Heart right ventricle (tissue), 16 donors: ENCODE results near the gene SOCS3. TPM values are rescaled to one million over a fixed set of nuclear protein-coding genes. Genes with fewer than 3 reads are reported as not detected.

ENCODE experiments used
- ATAC-seq, 8 donors: fragments of 200-7000 bp; cut with Tn5 transposase; one replicate each; pipeline ENCODE4 v1.9.1; 2020; ENCODE audit warnings: mild to moderate bottlenecking in 8 of 8, moderate library complexity in 8 of 8, moderate number of reproducible peaks in 1 of 8
- DNase-seq, 2 donors: peaks; one replicate each; pipeline ENCODE4 v3.0.0-alpha.2; 2020
- H3K27ac ChIP-seq, 10 donors: fragments of 200-600 bp; sonication (generic) in 2 of 10; one replicate each; pipeline versions ENCODE4 v1.5.0 to v1.8.0; 2020 to 2022; ENCODE audit warnings: mild to moderate bottlenecking in 3 of 10
- H3K27me3 ChIP-seq, 7 donors: fragments of 200-600 bp; one replicate each; pipeline ENCODE4 v1.8.0; 2021 to 2022; ENCODE audit warnings: mild to moderate bottlenecking in 2 of 7
- H3K36me3 ChIP-seq, 9 donors: fragments of 200-600 bp; sonication (generic) in 1 of 9; one replicate each; pipeline versions ENCODE4 v1.5.0 to v1.8.0; 2020 to 2022; ENCODE audit warnings: mild to moderate bottlenecking in 2 of 9
- H3K4me1 ChIP-seq, 9 donors: fragments of 200-600 bp; sonication (generic) in 1 of 9; one replicate each; pipeline versions ENCODE4 v1.5.0 to v1.8.0; 2020 to 2022; ENCODE audit warnings: mild to moderate bottlenecking in 4 of 9
- H3K4me3 ChIP-seq, 10 donors: fragments of 200-600 bp; sonication (generic) in 2 of 10; one replicate each; pipeline versions ENCODE4 v1.5.0 to v1.8.0; 2020 to 2022; ENCODE audit warnings: mild to moderate bottlenecking in 7 of 10, moderate library complexity in 2 of 10
- H3K9me3 ChIP-seq, 11 donors: fragments of 200-600 bp in 10 of 11; sonication (generic) in 2 of 11; one replicate each; pipeline versions ENCODE4 v1.5.0 to v1.8.0; 2013 to 2022; ENCODE audit warnings: mild to moderate bottlenecking in 2 of 11, control low read depth in 1 of 11, moderate library complexity in 1 of 11
- WGBS, 2 donors: extraction: QIAGEN DNeasy Blood & Tissue Kit; methylation state at CpG; one replicate each; pipeline ENCODE4 v1.1.7; 2013; ENCODE audit warnings: inconsistent platforms in 1 of 2; 5-methylcytosine and 5-hydroxymethylcytosine counted together
- intact Hi-C, 10 donors: fragments of 100-400 bp; cut with DNase I; formaldehyde crosslinking; loops; one replicate each; pipeline versions ENCODE4 v1.11.1 to v1.14.2; 2022
- polyA plus RNA-seq, 2 donors: library from polyadenylated mRNA; stranded (reverse); fragments of 200-250 nt; gene quantifications; one replicate each; pipeline ENCODE4 v1.2.3, GENCODE V29; 2013
- total RNA-seq, 10 donors: library from RNA; stranded (reverse); fragmentation: NEBNext Ultra II Directional in 3 of 10; extraction: Animal tissue kit (Norgen Biotek cat#: 25700) in 3 of 10; gene quantifications; one replicate each; pipeline versions ENCODE4 v1.2.1 to v1.2.4, GENCODE V29; 2021 to 2023
- TF ChIP-seq, protein P1 (sequence below), 9 donors: fragments of 200-600 bp; sonication (generic) in 2 of 9; IDR thresholded peaks; one replicate each; pipeline versions ENCODE4 v1.5.0 to v1.8.0; 2021 to 2022; ENCODE audit warnings: antibody characterized with exemption in 9 of 9, mild to moderate bottlenecking in 5 of 9, moderate library complexity in 1 of 9
- donor health status: Arrhythmogenic right ventricular cardiomyopathy.
- donor health status: ischemic (EF 13 %, LVEDD 7.1; RV severe dilation, severe dysfunction).
- donor health status: healthy with polysubstance abuse.
- donor health status: DM: no; HTN: yes; CAD: no.
- donor health status: DM: no; HTN: no; CAD: no.
- donor health status: ischemic (EF 25% LVEDD 6.9; RV normal size, moderate dysfunction).
- donor health status: ischemic (EF 25% LVEDD 5.7; RV mildly dilated, moderate dysfunction).
- donor health status: healthy.
- donor health status: DM: yes; HTN: yes; CAD: no.
- donor health status: Ischemic cardiomyopathy.
- donor health status: ischemic (EF 35%, LVEDD 5.7; RV mildly dilated, moderate dysfunction).
- donor health status: nonischemic (EF 11% LVEDD 7.7; RV severe dilation, severe dysfunction).
- donor health status: DM: yes; HTN: yes; CAD: no.
- donor health status: PGD.
- donor health status: ischemic (EF 29% LVEDD 5.4; RV normal size, mild dysfunction).
- donor health status: nonischemic (EF 23%, LVEDD 6.1; RV moderate dilation, normal function).

The SOCS3 gene
- total and polyA plus RNA-seq, 12 donors = 7.7 to 189 (median 17.0) TPM

DNA sequence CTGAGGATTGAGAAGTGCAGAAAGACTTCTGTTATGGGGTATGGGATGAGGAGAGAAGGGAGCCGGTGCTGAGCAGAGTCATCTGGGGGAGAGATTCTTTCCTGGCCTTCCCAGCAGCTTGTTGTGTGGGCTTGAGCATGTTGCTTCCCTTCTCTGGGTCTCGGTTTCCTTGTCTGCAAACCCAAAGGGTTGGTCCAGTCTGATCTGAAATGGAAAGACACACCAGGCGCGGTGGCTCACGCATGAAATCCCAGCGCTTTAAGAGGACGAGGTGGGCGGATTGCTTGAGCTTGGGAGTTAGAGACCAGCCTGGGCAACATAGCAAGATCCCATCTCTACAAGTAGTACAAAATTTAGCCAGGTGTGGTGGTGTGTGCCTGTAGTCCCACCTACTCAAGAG lies 6.0 kb downstream of the SOCS3 start:
- 89 to 98% methylated on average over 8 of the region's 8 CpGs for WGBS, 2 donors
- H3K27me3 ChIP-seq = no peaks in the 10 kb centered on the region
- peaks cover 28 to 91% (median 67%) of the 10 kb centered on the region in 9 donors for H3K4me1 ChIP-seq
- ATAC-seq (no peak), DNase-seq (no peak)
- peak overlapping the region in 9 of 10 donors; percentile 85 to 100 (median 91) for H3K27ac ChIP-seq
- intact Hi-C loops = no loop called here
- peak overlapping the region in 3 of 10 donors; percentile 52 to 55 (median 55) for H3K4me3 ChIP-seq
- TF ChIP-seq, protein P1, sequence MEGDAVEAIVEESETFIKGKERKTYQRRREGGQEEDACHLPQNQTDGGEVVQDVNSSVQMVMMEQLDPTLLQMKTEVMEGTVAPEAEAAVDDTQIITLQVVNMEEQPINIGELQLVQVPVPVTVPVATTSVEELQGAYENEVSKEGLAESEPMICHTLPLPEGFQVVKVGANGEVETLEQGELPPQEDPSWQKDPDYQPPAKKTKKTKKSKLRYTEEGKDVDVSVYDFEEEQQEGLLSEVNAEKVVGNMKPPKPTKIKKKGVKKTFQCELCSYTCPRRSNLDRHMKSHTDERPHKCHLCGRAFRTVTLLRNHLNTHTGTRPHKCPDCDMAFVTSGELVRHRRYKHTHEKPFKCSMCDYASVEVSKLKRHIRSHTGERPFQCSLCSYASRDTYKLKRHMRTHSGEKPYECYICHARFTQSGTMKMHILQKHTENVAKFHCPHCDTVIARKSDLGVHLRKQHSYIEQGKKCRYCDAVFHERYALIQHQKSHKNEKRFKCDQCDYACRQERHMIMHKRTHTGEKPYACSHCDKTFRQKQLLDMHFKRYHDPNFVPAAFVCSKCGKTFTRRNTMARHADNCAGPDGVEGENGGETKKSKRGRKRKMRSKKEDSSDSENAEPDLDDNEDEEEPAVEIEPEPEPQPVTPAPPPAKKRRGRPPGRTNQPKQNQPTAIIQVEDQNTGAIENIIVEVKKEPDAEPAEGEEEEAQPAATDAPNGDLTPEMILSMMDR (IDR thresholded peaks at IDR 0.05) = no peak
- no peaks in the 10 kb centered on the region for H3K9me3 ChIP-seq
- peaks cover 0 to 40% (median 10%) of the 10 kb centered on the region in 9 donors for H3K36me3 ChIP-seq

DNA sequence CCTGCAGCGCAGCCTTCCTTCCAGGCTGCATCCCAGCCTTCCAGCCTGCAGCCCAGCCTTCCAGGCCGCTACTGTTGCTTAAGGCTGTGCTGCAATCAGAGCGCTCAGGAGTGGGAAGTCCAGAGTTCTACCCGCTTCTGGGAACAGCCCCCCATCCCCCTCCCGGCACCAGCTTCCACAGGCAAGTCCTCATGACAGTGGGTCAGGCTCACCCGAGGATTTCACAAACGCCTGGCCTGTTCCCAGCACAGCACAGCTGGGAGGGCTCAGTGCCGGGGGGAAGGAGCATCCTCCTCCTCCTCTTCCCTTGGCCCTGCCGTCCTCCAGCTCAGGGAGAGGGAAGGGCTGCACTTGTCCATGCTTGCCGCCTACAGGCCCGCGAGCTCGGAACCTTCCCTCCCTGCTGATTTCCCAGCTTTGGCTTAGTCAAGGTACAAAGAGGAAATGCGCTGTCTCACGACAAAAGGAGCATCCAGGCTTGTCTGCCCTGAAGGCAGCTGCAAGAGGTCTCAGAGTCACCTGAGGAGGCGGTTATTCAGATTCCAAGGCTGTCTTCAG lies 8.3 kb downstream of the SOCS3 start:
- H3K4me1 ChIP-seq = peaks cover 19 to 87% (median 44%) of the 10 kb centered on the region in 9 donors
- ATAC-seq (peak; percentile 62 to 79 (median 72)), DNase-seq (peak; percentile 92 to 93)
- H3K9me3 ChIP-seq = no peaks in the 10 kb centered on the region
- no peaks in the 10 kb centered on the region for H3K27me3 ChIP-seq
- H3K36me3 ChIP-seq = peaks cover 0 to 17% (median 0%) of the 10 kb centered on the region in 9 donors
- H3K27ac ChIP-seq = peak overlapping the region in 9 of 10 donors; percentile 85 to 100 (median 91)
- WGBS, 2 donors = 36 to 49% methylated on average over 15 to 16 of the region's 16 CpGs
- TF ChIP-seq, protein P1 (IDR thresholded peaks at IDR 0.05) = peak in 4 of 9 donors; percentile 17 to 22 (median 19)
- H3K4me3 ChIP-seq = peak overlapping the region in 1 of 10 donors; percentile 55
- intact Hi-C loops = no loop called here

DNA sequence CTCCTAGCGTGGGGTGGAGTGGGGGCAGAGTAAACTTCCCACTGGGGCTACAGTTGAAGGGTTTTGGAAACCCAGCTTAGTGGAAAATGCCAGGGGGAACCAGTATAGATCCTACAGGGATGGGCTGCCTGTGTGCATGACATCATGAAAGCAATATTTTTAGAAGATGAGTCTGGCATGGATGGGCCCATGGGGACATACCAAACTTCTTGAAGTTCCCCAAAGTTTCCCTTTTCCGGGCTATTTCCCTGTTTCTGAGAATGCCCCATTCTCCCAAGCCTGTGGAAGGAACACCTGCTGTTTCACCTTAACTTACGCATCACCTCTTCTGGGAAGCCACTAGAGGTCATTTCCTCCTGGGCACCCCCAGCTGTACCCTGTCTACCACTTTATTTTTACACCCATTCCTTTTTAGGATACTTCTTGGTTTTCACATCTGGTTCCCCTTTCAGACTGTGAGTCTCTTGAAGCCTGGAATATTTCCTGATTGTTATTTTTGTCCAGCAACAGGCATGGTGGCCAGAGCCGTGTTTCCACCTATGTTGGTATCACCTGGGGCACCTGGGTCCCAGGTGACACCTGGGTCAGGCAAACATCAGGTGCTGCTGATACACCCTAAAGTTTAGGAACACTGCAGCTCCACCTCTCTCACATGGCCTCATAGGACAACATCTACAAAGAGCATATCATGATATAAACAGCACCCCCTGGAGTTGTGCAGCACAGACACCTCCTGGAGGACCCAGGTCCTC lies 9.8 kb downstream of the SOCS3 start:
- TF ChIP-seq, protein P1 (IDR thresholded peaks at IDR 0.05) = no peak
- 70 to 78% methylated on average over 4 of the region's 4 CpGs for WGBS, 2 donors
- peaks cover 0 to 2% (median 0%) of the 10 kb centered on the region in 9 donors for H3K36me3 ChIP-seq
- H3K4me3 ChIP-seq = no peak overlapping the region
- intact Hi-C loops = no loop called here
- H3K27me3 ChIP-seq = no peaks in the 10 kb centered on the region
- H3K27ac ChIP-seq = peak overlapping the region in 2 of 10 donors; percentile 96 to 100
- DNase-seq = no peak
- no peaks in the 10 kb centered on the region for H3K9me3 ChIP-seq
- ATAC-seq = no peak
- peaks cover 17 to 86% (median 45%) of the 10 kb centered on the region in 9 donors for H3K4me1 ChIP-seq

DNA sequence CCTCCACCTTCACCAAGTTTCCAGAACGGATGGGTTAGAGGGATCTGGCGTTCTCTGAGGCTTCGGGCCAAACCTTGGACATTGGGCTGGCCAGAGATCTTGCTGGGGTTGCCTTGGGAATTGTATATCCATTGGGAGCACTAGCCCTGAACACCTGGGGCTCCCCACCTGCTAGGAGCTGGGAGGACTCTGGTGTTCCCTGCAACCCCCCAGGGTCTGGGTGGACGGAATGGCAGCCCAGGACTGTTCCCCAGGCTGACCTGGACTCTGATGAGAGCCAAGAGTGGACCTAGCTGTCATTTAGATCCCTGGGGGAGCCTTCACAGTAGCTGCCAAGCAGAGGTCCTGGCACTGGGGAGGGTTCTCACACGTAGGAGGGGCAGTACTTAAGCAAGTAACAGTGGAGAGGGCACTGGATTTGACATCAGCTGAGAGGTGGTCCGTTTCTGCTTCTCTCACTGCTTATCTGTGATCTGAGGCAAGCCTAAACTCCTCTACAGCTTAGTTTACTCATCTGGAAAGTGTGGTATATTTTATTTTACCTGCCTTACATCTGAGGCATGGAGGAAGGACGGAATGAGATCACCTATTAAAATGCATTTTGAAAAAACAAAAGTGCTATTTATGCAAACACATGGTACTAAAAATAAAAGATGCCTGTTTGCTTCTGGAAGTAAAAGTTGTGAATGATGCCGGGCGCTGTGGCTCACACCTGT lies 11.7 kb downstream of the SOCS3 start:
- DNase-seq (no peak), ATAC-seq (no peak)
- H3K4me1 ChIP-seq = peaks cover 19 to 86% (median 47%) of the 10 kb centered on the region in 9 donors
- peak overlapping the region in 1 of 10 donors; percentile 5 for H3K27ac ChIP-seq
- no peaks in the 10 kb centered on the region for H3K9me3 ChIP-seq
- WGBS, 2 donors = 78 to 80% methylated on average over 9 of the region's 9 CpGs
- H3K27me3 ChIP-seq = no peaks in the 10 kb centered on the region
- TF ChIP-seq, protein P1 (IDR thresholded peaks at IDR 0.05) = no peak
- no peaks in the 10 kb centered on the region for H3K36me3 ChIP-seq
- H3K4me3 ChIP-seq = no peak overlapping the region
- intact Hi-C loops = no loop called here
